ENCODE results near the gene CYP27A1. TPM values are rescaled to one million over a fixed set of nuclear protein-coding genes. Genes with fewer than 3 reads are reported as not detected.

The CYP27A1 gene
- polyA plus RNA-seq, 2 of the 4 experiments (the other 2 are of a cell fraction): 0.13 to 0.14 TPM

GRCh38 chr2:218786133-218786532 lies 4.2 kb downstream of the CYP27A1 start:
- H3K9me3 ChIP-seq: no peaks in the 10 kb centered on the region
- H3K4me3 ChIP-seq: no peak overlapping the region
- ATAC-seq (no peak), DNase-seq (ENCODE audit: low read depth in 1 of 2, low spot score in 1 of 2) (no peak), FAIRE-seq (no peak)
- no peak for TF ChIP-seq MAX (IDR thresholded peaks at IDR 0.05)
- TF ChIP-seq CTCF (IDR thresholded peaks at IDR 0.05): no peak
- no peak for TF ChIP-seq JUNB (IDR thresholded peaks at IDR 0.05)
- TF ChIP-seq ESRRA (IDR thresholded peaks at IDR 0.05; ENCODE audit: borderline replicate concordance, low read length): no peak
- TF ChIP-seq CBX2 (IDR thresholded peaks at IDR 0.05; ENCODE audit: borderline replicate concordance, low read depth): no peak
- no peak for TF ChIP-seq EHMT2 (IDR thresholded peaks at IDR 0.05; ENCODE audit: low read depth)
- TF ChIP-seq RFX5 (IDR thresholded peaks at IDR 0.05): no peak
- no peak for TF ChIP-seq KDM1A (IDR thresholded peaks at IDR 0.05; ENCODE audit: low read depth)
- no peak for TF ChIP-seq CEBPB (IDR thresholded peaks at IDR 0.05)
- no peak for TF ChIP-seq ZSCAN20 (CRISPR knock-in tag; IDR thresholded peaks at IDR 0.05)
- CTCF ChIA-PET: interaction anchor here (0.6 to 1.6 kb wide), 4 partner anchors 11 to 99 kb away, joined by 3 to 6 read pairs (median 4); no protein-coding TSS in a partner anchor
- H3K4me1 ChIP-seq: no peaks in the 10 kb centered on the region
- no peak overlapping the region for H3K27ac ChIP-seq
- POLR2A ChIA-PET: no interaction called here
- H3K4me2 ChIP-seq: no peak overlapping the region
- WGBS (ENCODE audit: missing lambda C conversion rate): 32% methylated on average over 2 of the region's 3 CpGs

GRCh38 chr2:218788529-218789255 lies 6.7 kb downstream of the CYP27A1 start:
- TF ChIP-seq ZNF302 (CRISPR knock-in tag; IDR thresholded peaks at IDR 0.05): no peak
- Histone ChIP-seq H3K4me3 (no peak overlapping the region), H3K9me3 (no peaks in the 10 kb centered on the region), H3K27ac (no peak overlapping the region), H3K4me2 (no peak overlapping the region), H3K4me1 (no peaks in the 10 kb centered on the region)
- DNase-seq (ENCODE audit: low read depth in 1 of 2, low spot score in 1 of 2) (no peak), FAIRE-seq (no peak), ATAC-seq (no peak)
- CTCF ChIA-PET: interaction anchor here (1.4 kb wide), 1 partner anchor 101 kb away, joined by 3 read pairs; no protein-coding TSS in a partner anchor
- 77% methylated on average over 2 of the region's 2 CpGs for WGBS (ENCODE audit: missing lambda C conversion rate)
- POLR2A ChIA-PET: no interaction called here

- FAIRE-seq (no peak), DNase-seq (ENCODE audit: low read depth in 1 of 2, low spot score in 1 of 2) (no peak), ATAC-seq (no peak)
- TF ChIP-seq JUN (IDR thresholded peaks at IDR 0.05) (no peak), CHD4 (IDR thresholded peaks at IDR 0.05; ENCODE audit: borderline replicate concordance) (no peak), ZFP36 (IDR thresholded peaks at IDR 0.05; ENCODE audit: borderline replicate concordance, partially characterized antibody) (no peak), BHLHE40 (IDR thresholded peaks at IDR 0.05; ENCODE audit: low read depth, low read length) (no peak), SMC3 (IDR thresholded peaks at IDR 0.05) (no peak), NR3C1 (IDR thresholded peaks at IDR 0.05) (no peak), TP53 (CRISPR knock-in tag; IDR thresholded peaks at IDR 0.05) (no peak), CHD2 (IDR thresholded peaks at IDR 0.05; ENCODE audit: low read length, partially characterized antibody) (no peak), EHMT2 (IDR thresholded peaks at IDR 0.05; ENCODE audit: low read depth) (no peak), CBX2 (IDR thresholded peaks at IDR 0.05; ENCODE audit: borderline replicate concordance, low read depth) (no peak), CTCF (IDR thresholded peaks at IDR 0.05) (no peak), USF2 (IDR thresholded peaks at IDR 0.05) (no peak), NFE2L2 (conservative IDR thresholded peaks at IDR 0.05; ENCODE audit: low read length) (no peak)
- Histone ChIP-seq H3K4me2 (no peak overlapping the region), H3K9me3 (no peaks in the 10 kb centered on the region), H3K27ac (no peak overlapping the region), H3K4me3 (no peak overlapping the region), H3K4me1 (no peaks in the 10 kb centered on the region)
- ChIA-PET POLR2A (no interaction called here), CTCF (no interaction called here)
- 88% methylated on average over 1 of the region's 1 CpG for WGBS (ENCODE audit: missing lambda C conversion rate)
These were observed 10.5 kb downstream of the CYP27A1 start for GRCh38 chr2:218792433-218792832.
